Activated CD4-positive, alpha-beta T cell treated with anti-CD3 and anti-CD28 coated beads for 24 hours (primary cell): ENCODE data around the gene PHACTR3.
"Not testable (repeated sequence)": the region's sequence is repeated elsewhere in the genome, so short reads cannot be mapped to it uniquely, and the experiment has no call there.

ENCODE experiments used
- DNase-seq, 2 donors: peaks; one replicate each; pipeline ENCODE4 v3.0.0-alpha.2; 2020; ENCODE audit warnings: low read depth in 2 of 2

The PHACTR3 gene

GRCh38 chr20:59829054-59829785 lies 224.9 kb downstream of the PHACTR3 start:
- DNase-seq: no peak

- DNase-seq: no peak
These were observed 225.7 kb downstream of the PHACTR3 start for GRCh38 chr20:59829786-59830664.

GRCh38 chr20:59830665-59831023 lies 226.3 kb downstream of the PHACTR3 start:
- DNase-seq: no peak

- no peak for DNase-seq
These were observed 226.9 kb downstream of the PHACTR3 start for GRCh38 chr20:59831024-59831915.

- DNase-seq: no peak
These were observed 227.6 kb downstream of the PHACTR3 start for GRCh38 chr20:59831916-59832270.

- no peak for DNase-seq
These were observed 228.3 kb downstream of the PHACTR3 start for GRCh38 chr20:59832406-59833363.

GRCh38 chr20:59835057-59835447 lies 230.7 kb downstream of the PHACTR3 start:
- no peak for DNase-seq

- no peak for DNase-seq
These were observed 231.4 kb downstream of the PHACTR3 start for GRCh38 chr20:59835448-59836395.

- DNase-seq: no peak
These were observed 232.4 kb downstream of the PHACTR3 start for GRCh38 chr20:59836767-59837166.

GRCh38 chr20:59837623-59838394 lies 233.5 kb downstream of the PHACTR3 start:
- no peak for DNase-seq

- DNase-seq: no peak
These were observed 235.1 kb downstream of the PHACTR3 start for GRCh38 chr20:59839400-59839799.

- no peak for DNase-seq
These were observed 241.1 kb downstream of the PHACTR3 start for GRCh38 chr20:59845472-59845871.

GRCh38 chr20:59848182-59848581 lies 243.8 kb downstream of the PHACTR3 start:
- no peak for DNase-seq

- no peak for DNase-seq
These were observed 245.8 kb downstream of the PHACTR3 start for GRCh38 chr20:59850018-59850641.

- not testable (repeated sequence) for DNase-seq
These were observed 252.2 kb downstream of the PHACTR3 start for GRCh38 chr20:59856526-59856925.

GRCh38 chr20:59856941-59857340 lies 252.6 kb downstream of the PHACTR3 start:
- DNase-seq: not testable (repeated sequence)

- no peak for DNase-seq
These were observed 253.6 kb downstream of the PHACTR3 start for GRCh38 chr20:59857966-59858365.

GRCh38 chr20:59858425-59858824 lies 254.1 kb downstream of the PHACTR3 start:
- DNase-seq: no peak

- no peak for DNase-seq
These were observed 257.1 kb downstream of the PHACTR3 start for GRCh38 chr20:59861401-59861800.
